Hematopoietic multipotent progenitor cell treated with erythropoietin and hydrocortisone succinate and interleukin-3 and kit ligand, for 8 days (in vitro differentiated cells): ENCODE measurements around the gene CNBD2.
A peak's percentile ranks its signal among the peaks of the same experiment; 100 is the strongest.
"Not testable (repeated sequence)": the region's sequence is repeated elsewhere in the genome, so short reads cannot be mapped to it uniquely, and the experiment has no call there.

Experiments used
- DNase-seq: peaks from one replicate; pipeline ENCODE4 v3.0.0-alpha.2; 2015

CNBD2 gene

DNA sequence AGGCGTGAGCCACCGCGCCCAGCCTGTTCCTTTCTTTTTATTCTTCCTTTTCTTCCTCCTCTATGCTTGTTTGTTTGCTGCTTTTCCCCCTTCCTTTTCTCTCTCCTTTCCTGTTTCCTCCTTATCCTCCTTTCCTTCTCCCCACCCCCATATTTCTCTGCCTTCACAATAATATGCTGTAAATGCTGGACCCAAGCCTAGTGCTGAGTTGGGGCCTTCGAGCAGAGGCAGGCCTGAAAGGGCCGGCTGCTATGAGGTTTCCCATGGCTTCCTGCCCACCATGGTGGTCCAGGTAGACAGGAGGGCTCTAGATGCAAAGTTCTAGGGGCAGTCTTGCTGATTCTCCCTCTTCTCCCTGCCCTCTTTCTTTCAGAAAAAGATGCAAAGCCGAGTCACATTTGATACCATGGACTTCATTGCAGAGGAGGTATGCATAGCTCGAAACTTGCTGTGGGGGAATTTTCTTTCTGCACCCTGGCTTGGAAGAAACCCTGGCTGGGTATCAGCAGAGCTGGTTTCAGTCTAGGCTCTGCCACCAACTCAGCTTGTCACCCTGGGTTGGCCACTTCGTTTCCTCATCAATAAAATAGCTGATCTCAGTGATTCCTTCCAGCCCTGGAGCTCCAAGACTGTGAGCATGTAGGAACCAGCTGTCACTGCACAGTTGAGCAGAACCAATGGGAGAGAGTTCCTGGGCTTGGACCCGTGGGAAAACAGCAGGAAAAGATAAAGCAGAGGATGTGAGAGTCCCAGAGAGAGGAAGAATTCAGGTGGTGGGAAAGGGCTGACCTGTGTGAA lies 7.4 kb downstream of the CNBD2 start:
- no peak for DNase-seq

DNA sequence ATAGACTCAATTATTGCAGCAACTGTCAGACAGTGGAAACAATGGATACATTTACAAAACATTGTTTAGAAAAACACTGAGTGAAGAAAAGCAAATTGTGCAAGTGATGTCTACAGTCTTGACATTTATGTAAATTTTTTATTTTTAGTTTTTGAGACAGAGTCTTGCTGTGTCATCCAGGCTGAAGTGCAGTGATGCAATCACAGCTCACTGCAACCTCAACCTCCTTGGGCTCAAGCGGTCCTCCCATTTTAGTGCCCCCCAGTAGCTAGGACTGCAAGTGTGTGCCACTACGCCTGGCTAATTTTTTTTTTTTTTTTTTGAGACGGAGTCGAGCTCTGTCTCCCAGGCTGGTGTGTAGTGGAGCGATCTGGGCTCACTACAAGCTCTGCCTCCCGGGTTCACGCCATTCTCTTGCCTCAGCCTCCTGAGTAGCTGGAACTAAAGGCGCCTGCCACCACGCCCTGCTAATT lies 9.7 kb downstream of the CNBD2 start:
- DNase-seq = no peak

DNA sequence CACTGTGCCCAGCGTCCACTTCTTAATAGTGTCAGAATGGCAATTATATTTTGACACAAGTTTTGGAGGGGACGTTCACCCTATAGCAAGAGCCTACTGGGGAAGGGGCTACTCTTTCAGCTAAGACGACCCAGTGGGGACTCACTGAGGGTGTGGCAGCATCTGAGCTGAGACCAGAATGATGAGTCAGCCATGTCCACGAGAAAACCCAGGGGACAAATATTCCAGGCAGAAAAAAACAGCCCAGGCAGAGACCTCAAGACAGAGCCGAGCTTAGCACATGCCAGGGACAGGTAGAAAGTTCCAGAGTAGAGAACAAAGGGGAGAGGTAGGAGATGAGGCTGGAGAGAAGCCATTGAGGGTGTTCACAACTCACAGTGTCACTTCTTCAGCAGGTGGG lies 11.2 kb downstream of the CNBD2 start:
- no peak for DNase-seq

DNA sequence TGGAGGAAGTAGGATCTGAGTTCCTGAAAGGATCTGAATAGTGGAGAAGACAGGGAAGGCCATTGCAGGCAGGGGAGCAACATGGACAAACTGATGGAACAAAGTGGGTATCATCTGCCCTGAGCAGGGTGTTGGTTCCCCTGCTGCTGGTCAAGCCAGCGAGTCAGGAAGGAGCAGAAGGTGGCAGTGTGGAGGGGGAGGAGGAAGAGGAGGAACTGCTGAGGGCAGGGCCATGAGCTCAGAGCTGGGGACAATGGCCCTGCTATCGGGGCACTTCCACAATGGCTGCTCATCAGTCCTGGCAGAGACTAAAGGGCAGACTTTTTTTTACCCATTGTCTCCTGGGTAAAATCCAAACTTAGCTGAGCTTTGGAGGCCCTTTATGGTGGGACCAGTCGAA lies 13.6 kb downstream of the CNBD2 start:
- no peak for DNase-seq

DNA sequence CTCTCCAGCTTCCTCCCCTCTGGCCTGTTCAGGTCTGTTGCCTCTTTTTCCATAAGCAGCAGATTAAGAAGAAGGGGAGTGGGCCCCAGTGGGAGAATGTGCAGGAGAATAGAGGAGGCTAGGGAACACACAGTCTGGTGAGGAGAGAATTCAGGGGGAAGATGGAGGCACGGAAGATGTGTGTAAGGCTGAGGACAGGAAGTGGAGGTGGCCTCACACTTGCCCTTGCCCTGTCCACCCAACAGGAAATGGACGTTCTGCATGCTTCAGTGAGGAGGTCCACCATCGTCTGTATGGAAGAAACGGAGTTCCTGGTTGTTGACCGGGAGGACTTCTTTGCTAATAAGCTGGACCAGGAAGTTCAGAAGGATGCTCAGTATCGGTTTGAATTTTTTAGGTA lies 16.0 kb downstream of the CNBD2 start:
- no peak for DNase-seq

DNA sequence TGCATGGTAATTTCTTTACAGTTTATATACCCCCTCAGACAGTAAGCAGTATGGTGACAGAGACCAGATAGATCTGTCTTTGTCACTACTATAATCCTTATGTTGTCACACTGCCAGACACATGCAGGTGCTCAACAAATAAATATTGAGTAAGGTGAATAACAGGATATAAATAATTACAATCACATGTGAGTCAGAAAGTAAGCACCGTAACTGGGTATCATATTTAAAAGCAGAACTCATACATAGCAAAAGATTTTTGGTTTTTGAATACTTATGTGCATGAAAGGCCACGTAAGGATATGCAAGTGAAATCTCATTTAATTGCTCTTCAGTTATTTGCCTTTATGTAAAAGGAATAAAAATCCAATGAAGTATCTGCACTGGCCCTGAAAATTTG lies 17.4 kb downstream of the CNBD2 start:
- DNase-seq = no peak

DNA sequence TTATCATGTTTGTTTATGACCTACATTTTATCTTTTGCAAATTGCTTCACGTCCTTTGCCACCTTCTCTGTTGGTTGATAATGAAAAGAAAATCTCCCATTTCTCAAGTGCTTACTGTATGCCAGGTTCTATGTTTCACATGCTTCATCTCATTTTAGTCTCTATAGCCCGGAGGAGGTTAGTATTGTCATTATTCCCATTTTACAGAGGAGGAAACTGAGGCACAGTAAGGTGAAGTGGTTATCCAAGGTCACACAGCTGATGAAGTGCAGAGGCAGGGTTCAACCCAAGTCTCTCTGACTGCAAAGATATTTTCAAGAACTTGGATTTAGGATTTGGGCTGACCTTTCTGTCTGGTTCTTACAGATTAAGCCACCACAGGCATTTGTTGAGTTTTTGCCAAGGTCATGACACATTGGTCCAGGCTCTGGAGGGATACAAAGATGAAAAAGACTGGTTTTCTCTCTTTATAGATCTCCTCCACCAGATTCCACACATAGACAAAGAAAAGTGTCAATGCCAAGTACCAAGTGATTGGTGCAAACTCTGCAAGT lies 20.6 kb downstream of the CNBD2 start:
- peak; percentile 23 for DNase-seq

DNA sequence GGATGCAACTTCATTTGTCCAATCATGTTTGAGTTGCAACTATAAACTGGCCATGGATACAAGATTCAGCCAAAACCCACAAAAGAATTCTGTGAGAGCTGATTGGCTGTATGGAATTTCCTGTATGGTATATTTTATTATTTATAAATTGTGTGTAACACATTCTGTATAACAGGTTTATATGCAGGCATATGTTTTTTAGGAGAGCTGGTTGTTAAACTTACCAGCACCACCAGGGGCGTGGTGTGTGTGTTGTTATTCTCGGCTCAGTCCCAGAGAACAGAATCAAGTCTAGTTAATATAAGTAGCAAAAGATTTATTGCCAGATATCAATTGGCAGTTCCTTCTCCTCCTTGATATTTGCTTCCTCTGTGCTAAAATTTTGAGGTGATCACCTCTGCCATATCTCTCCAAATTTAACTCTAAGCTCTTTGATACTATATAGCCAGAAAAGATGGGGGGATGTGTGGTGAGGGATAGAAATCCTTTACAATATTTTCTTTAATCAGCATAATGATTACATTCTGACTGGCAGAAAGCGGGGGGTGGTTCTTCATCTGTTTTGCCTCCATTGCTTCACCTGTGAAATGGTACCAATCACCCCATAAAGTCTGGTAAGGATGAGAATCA lies 22.9 kb downstream of the CNBD2 start:
- peak; percentile 26 for DNase-seq

DNA sequence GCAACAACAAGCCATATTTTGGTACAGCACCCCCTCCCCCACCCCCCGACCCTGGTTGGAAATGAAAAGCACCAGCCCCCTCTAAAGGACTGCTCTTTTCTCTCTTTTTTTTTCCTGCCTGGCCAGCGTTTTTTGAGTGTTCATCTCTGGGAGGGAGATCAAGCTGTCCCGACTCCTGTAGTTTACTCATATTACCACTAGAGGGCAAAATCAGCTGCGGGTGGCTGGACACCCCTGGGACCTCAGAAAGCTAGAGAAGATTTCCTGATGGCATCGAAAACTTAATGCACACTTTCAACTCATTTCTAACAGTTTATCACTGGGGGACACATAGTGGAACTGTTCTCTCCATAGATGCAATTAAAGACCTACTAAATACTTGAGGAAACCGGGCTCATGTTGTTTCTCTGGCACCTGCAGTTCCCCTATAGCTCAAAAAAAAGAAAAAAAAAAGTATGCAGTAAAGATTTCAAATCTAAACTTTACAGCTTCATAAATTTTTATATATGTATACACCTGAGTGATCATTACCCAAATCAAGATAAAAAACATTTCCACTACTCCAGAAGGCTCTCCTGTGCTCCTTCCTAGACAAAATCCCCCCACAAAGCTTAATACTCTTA lies 24.4 kb downstream of the CNBD2 start:
- DNase-seq = peak; percentile 71

DNA sequence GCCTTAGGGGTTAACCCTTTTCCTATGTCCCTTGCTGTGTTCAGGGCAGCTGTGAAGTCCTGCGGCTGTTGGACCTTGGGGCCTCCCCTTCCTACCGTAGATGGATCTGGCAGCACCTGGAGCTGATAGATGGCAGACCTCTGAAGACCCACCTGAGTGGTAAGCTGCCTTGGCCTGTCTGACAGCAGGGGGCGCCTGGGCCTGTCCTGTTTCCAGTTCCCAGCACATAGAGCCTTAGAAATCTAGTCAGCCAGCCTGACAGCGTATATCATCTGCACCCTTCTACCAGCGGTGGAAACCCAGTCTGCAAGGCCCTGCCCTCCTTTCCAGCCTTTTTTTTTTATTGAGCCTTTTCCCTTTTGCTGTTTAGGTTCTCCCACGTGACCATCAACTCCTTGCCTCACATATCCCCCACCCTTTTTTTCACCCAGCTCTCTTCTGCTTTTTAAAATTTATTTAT lies 26.6 kb downstream of the CNBD2 start:
- peak; percentile 76 for DNase-seq

DNA sequence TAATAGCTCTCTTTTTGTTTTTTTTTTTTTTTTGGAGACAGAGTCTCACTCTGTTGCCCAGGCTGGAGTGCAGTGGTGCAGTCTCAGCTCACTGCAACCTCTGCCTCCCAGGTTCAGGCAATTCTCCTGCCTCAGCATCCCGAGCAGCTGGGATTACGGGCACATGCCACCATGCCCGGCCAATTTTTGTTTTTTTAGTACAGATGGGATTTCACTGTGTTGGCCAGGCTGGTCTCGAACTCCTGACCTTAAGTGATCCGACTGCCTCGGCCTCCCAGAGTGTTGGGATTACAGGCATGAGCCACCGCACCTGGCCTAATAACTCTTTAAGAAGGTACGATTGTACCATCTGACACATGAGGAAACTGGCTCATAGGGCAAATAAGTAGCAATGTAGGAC lies 28.1 kb downstream of the CNBD2 start:
- DNase-seq = not testable (repeated sequence)

DNA sequence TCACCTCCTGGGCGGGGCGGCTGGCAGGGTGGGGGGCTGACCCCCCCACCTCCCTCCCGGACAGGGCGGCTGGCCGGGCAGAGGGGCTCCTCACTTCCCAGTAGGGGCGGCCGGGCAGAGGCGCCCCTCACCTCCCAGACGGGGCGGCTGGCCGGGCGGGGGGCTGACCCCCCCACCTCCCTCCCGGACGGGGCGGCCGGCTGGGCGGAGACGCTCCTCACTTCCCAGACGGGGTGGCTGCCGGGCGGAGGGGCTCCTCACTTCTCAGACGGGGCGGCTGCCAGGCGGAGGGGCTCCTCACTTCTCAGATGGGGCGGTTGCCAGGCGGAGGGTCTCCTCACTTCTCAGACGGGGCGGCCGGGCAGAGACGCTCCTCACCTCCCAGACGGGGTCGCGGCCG lies 32.9 kb downstream of the CNBD2 start:
- DNase-seq = not testable (repeated sequence)

DNA sequence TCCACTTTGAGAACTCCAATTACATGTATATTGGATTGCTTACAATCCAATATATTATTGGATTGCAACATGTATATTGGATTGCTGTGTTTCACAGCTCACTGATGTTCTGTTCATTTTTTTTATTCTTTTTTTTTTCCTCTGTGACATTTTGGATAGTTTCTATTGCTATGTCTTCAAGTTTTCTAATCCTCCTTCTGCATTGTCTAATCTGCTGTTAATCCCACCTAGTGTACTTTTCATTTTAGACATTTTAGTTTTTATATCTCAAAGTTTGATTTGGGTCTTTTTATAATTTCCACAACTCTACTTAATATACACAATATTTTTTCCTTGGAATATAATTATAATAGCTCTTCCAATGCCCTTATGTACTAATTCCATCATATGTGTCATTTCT lies 34.5 kb downstream of the CNBD2 start:
- DNase-seq = no peak

DNA sequence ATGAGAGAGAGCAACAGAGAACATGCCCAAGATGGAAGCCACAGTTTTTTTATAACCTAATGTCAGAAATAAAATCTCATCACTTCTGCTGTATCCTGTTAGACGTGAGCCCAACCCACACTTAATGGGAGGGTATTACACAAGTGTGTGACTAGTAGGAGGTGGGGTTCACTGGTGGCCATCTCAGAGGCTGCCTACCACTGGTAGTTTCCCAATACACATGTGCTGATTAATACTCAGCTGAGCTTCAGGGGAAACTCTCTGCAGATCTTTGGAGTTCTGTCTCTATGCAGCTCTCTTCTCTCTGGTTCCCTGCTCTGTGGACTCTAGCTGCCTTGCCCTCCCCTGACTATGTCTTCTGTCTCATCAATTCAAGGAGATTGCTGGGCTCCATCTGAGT lies 35.7 kb downstream of the CNBD2 start:
- no peak for DNase-seq

DNA sequence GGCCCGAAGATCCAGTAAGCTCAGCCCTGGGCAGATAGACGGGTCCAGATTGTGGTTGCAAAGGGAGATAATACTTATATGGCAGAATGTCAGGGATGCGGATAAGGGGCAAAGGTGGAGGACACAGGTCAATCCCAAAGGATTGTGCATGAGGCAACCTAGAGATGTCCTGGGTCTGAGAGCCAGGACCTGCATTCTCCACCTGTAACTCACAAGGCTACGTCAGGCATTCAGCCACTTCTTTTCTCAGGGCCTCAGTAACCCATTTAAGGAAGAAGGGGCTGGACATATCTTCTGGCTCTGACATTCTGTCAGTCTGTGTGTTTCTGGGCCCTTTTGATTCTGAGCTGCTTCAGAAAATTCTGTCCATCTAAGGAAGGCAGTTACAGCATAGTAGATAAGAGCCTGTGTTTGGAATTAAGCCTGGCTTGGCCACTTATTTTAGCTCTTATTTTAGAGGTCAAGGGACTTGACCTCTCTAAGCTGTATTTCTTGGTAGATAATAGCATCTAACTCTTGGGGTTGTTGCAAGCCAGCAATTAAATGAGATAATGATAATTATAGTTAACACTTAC lies 40.2 kb downstream of the CNBD2 start:
- no peak for DNase-seq

DNA sequence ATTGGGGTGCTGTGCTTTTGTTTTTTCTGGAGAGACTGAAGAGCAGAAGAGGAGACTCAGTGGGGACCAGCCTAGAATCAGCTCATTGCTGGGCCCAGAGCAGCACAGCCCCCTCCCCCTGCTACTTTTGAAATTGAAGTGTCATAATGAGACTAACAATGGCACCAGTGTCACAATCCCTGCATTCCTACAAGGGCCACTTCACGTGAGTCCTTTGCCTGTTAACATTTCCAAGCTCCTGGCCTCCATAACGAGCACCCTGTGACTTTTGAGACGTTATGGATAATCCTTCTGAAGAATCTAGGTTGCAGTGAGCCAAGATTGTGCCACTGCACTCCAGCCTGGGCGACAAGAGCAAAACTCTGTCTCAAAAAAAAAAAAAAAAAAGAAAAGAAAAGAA lies 41.7 kb downstream of the CNBD2 start:
- no peak for DNase-seq

DNA sequence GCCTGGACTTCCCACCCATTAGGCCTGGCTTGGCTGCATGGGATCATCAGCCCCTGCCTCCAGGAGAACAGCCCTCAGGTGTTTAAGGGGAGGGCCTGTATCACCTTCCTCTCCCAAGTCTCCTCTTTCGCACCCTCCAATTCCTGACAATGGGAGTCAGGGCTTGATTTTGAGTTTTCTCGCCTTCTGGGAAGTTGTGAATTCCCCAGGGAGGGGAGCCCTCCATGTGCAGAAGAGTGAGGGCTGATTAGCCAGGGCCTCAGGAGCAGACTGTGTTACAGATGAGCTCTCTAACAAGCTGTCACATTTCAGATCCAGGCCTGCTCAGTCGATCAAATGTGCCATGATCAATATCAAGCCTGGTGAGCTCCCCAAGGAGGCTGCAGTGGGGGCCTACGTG lies 42.4 kb downstream of the CNBD2 start:
- no peak for DNase-seq

DNA sequence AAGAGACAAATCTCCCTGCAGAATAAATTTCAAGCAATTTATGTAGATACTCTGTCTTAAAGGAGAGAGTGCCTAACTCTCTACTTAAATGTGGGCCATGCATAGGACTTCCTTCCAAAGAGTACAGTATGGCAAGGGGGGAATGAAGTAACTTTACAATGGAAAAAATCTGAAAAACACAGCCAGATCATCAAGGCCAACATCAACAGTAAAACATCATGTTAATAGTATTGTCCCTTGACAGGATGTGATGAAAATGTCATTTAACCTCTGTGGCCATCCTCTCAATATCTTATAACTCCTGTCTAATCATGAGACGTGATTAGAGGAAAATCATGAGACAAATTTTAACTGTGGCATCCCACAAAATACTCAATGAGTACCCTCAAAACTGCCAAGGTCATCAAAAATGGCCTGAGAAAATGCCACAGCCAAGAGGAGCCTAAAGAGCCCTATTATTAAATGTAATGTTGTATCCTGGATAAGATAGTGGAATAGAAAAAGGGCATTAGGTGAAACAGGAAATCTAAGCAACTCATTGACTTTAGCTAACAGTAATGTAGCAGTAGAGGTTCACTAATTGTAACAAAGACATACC lies 47.5 kb downstream of the CNBD2 start:
- DNase-seq = no peak

DNA sequence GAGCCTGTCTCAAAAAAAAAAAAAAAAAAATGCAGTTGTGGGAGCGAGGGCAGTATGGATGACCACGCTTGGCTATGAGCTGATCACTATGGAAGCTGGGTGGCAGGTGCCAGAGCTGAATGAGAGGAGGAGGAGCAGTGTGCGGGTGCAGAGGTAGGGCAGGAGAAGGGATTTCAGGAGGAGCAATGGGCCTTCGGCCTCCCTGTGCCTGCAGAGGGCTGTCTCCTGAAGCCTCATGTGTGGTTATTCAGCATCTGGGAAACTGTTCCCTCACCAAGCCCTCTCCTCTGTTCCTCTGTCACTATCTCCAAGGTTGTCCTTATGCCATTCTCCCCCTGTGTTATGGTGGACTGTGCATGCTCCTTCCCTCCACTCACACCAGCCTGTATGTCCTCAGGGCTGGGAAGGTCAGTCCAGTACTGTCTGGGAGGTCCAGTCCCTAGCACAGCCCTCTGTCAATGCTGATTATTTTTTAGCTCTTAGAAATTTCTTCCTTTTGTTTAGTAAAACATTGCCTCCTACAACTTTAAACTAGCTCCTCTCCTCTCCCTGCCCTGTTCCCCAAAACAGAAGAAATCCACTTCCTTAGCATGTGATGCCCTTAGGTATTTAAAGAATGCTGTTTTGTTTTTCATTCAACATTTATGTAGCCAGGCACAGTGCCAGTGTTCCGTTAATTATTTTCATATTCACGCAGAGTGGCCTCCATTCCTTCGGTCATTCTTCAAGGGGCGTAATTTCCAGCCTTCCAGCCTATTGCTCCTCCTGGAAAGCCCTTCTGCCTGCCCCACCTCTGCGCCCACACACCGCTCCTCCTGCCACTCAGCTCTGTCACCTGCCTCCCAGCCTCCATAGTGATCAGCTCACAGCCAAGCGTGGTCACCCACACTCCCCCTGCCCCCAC lies 48.9 kb downstream of the CNBD2 start:
- DNase-seq = no peak

DNA sequence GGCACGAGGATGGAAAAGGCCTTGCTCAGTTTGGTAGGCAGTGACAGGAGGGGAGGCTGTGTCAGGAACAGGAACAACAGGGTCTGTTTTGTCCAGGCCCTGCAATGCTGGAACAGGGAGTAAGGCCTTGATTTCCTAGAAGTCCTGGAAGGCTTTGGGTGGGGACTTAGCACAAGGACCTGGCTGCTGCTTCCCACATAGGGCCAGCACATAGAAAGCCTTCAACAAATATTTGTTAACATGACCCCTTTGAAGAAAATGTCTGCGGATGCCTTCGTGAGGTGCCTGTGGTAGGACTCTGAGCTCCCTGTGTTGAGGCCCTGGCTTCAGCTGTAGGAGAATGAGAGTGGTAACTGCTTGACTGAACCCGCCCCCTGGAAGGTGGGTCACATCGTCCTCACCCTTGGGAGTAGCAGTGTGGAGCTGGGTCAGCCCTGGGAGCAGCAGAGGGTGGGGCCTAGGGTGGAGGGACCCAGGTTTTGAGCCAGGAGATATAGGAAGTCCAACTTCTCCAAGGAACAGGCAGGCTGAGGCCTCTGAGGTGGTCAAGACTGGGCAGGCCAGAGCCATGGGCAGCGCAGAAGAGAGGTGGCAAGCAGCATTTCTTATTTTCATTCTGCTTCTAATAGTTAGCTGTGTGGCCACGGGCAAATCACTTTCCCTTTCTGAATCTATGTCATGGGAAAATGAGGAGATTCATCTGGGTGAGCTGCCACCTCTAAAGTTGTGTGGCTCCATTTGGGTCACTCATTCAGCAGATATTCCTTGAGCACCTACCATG lies 50.0 kb downstream of the CNBD2 start:
- no peak for DNase-seq

DNA sequence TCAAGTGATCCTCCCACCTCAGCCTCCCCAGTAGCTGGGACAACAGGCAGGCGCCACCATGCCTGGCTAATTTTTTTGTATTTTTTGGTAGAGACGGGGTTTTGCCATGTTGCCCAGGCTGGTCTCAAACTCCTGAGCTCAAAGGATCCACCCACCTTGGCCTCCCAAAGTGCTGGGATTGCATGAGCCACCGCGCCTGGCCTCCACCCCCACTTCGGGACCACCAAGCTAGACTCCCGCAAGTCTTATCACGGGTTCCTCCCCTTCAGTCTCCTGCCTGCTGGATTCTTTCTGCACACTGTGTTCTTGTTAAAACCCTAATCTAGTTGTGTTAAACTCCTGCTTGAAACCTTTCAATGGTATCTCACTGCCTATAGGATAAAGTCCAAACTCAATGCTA lies 57.7 kb downstream of the CNBD2 start:
- not testable (repeated sequence) for DNase-seq
